DMS 273 (cell line): ENCODE measurements around the gene VEGFB.

Experiments
- DNase-seq: peaks from one replicate; lab custom pipeline; 2025; ENCODE audit not compliant: unreplicated experiment; lab: John Stamatoyannopoulos, UW

VEGFB gene

GRCh38 chr11:64276653-64277431 lies 42.5 kb downstream of the VEGFB start:
- no peak for DNase-seq

DNA sequence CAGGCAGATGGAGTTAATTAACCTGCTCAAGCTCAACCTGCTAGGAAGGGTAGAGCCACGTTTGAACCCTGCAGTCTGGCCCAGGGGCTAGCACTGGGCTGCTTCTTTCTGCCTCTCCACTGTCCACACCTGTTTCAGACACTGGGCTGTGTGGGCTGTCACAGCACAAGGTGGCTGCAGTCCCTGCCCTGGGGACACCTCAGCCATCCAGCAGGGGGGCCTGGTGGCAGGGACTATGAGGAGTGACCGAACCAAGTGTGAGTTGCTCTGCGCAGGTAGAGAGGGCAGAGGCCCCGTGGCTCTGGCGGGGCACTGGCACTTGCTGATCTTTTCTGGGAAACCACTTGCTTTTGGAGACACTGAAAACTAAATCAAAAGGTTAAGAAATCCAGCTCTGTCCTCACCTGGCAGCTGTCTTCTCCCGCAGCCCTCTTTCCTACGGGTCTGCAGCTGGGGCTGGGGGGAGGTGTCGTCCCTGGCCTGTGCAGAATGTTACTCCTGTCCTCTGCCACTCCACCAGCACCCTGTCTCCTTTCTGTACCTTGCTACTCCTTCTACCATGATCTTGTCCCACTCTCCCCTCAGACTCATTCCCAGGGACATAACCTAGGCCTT lies 44.3 kb downstream of the VEGFB start:
- no peak for DNase-seq

DNA sequence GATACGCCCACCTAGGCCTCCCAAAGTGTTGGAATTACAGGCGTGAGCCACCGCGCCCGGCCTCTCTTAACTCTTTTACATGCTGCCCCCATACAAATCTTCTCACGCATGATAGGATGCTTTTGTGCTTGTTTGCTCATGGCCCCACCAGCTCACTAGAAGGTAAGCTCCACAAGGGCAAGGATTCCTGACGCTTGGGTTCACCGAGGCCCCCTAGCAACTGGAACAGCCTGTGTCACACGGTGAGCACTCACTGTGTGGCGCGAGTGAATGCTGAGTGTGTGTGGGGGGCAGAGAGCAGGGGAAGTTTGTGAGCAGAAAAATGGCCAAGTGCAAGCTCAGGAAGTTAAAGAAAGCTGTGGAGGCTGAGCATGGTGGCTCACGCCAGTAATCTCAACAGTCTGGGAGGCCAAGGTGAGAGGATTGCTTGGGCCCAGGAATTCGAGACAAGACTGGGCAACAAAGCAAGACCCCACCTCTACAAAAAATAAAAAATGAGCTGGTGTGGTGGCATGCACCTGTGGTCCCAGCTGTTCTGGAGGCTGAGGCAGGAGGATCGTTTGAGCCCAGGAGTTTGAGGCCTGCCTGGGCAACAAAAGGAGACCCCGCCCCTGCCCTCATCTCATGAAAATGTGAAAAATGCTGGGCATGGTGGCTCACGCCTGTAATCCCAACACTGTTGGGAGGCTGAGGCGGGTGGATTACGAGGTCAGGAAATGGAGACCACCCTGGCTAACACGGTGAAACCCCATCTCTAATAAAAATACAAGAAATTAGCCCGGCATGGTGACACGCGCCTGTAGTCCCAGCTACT lies 47.8 kb downstream of the VEGFB start:
- DNase-seq, result no peak

GRCh38 chr11:64283092-64283491 lies 48.7 kb downstream of the VEGFB start:
- no peak for DNase-seq

- peak; percentile 96 for DNase-seq
Observed at GRCh38 chr11:64284048-64284961, 49.9 kb downstream of the VEGFB start, which contains the start of gene BAD. Gene BAD, minus strand, starts transcription at chr11:64284665. Its CDS starts 297 bp downstream, at chr11:64284368.

DNA sequence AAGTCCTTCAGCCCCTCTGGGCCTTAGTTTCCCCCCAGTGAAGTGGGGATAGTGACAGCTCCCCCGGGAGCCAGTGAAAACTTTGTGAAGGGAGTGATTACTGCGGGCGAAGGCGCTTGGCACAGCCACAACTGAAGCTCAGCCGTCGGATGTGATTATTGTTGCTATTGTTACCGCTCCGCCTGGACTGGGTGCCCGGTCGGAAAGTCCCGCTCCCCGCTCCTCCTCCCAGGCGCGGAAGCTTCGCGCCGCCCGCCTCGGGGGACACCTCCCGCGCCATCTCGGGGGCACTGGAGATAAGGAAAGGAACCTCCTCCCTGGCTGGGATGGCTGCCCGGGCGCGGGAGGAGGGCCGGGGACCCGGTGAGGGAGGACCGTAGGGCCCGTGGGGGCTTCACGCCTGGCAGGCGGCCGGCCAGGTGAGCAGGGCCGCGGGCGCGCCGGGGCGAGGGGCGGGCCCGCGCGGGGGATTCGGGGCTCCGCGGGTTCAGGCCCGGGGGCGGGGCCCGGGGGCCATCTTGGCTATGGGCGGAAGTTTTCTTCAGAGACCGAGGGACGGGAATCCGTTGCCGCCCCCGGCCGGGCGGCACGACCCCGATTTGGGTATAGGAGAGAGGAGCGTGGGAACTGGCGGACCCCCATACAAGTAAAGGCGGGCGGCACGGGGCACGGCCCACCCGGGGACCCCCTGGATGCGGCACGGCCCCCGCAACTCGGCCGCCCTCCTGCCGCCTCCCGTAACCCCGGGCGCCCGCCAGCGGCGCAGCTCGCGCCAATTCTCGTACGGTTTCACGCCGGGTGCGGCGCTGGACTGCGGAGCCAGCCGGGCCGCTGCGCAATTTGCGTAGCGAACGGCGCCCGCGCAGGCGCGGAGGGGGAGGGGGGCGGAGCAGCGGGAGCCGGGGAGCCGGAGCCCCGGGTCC lies 50.8 kb downstream of the VEGFB start, which contains the start of gene GPR137:
GPR137 (plus strand) TSS at position 887 of the 923 bp plus-strand sequence. CDS start 677 bp downstream, outside the sequence.
- DNase-seq, result peak; percentile 86

GRCh38 chr11:64285885-64286800 lies 51.8 kb downstream of the VEGFB start:
- DNase-seq, result peak; percentile 78

DNA sequence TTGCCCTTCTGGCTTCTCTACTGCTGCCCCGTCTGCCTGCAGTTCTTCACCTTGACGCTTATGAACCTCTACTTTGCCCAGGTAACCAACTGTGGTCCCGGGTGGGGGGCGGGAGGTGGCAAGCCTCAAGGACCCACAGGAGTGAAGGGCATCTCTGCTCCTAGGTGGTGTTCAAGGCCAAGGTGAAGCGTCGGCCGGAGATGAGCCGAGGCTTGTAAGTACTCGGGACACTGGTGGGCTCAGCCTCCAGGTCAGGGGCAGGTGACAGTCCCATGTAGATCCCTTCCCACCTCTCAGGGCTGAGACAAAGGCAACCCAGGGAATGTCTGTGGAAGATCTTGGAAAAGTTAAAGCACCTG lies 52.4 kb downstream of the VEGFB start:
- DNase-seq, result no peak

- DNase-seq, result no peak
Observed at GRCh38 chr11:64287676-64288352, 53.4 kb downstream of the VEGFB start.

GRCh38 chr11:64288353-64288750 lies 54.0 kb downstream of the VEGFB start:
- DNase-seq, result no peak
